Measurements from ENCODE around the gene ZNF438.

DNA sequence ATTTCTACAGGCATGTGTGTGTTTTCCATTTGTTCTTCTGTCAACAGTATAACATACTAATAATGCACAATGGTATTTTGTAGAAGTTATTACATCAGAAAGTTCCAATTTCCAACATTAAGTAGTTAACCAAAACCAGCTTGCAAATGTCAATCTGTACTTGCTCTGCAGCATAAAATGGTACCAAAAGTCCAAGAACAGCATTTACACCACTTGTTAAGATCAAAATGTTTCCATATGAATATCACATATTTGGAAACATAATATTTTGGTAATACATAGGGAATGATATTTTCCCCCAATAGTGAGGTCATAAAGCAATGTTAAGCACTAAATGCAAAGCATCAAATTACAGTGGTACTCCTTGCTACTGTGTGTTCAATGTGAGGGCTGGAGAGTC lies 162.1 kb downstream of the ZNF438 start:
- no peak for TF ChIP-seq GATA2 (IDR thresholded peaks at IDR 0.05; ENCODE audit: low read depth, low read length)
- no peak for TF ChIP-seq GATA3 (IDR thresholded peaks at IDR 0.05; ENCODE audit: low read depth, low read length)

Data from SH-SY5Y (cell line).